Stimulated activated effector memory CD8-positive, alpha-beta T cell treated with anti-CD3 and anti-CD28 coated beads, Interleukin-12 subunit alpha, Interleukin-12 subunit beta, amount 100 ng/mL, for 72 hours (primary cell): ENCODE results near the gene PRR19.
"Not testable (repeated sequence)": the region's sequence is repeated elsewhere in the genome, so short reads cannot be mapped to it uniquely, and the experiment has no call there.

Experiments used
- ATAC-seq: fragments of 150-1000 bp; cut with Tn5 transposase; 2 replicates; pipeline ENCODE4 v1.10.0; 2021
- DNase-seq, 2 donors: peaks; one replicate each; pipeline ENCODE4 v3.0.0; 2021 to 2022; ENCODE audit warnings: low spot score in 2 of 2
- H3K27ac Mint-ChIP-seq: one replicate; pipeline ENCODE4 v1.8.0; 2022; ENCODE audit warnings: mild to moderate bottlenecking, mixed read lengths
- H3K36me3 Mint-ChIP-seq: one replicate; pipeline ENCODE4 v1.8.0; 2022; ENCODE audit warnings: mild to moderate bottlenecking, mixed read lengths
- H3K4me1 Mint-ChIP-seq: one replicate; pipeline ENCODE4 v1.8.0; 2022; ENCODE audit warnings: mixed read lengths
- H3K4me3 Mint-ChIP-seq: one replicate; pipeline ENCODE4 v1.8.0; 2022; ENCODE audit warnings: mild to moderate bottlenecking, mixed read lengths
- H3K9me3 Mint-ChIP-seq: one replicate; pipeline ENCODE4 v1.8.0; 2022; ENCODE audit warnings: mixed read lengths

Gene PRR19

DNA sequence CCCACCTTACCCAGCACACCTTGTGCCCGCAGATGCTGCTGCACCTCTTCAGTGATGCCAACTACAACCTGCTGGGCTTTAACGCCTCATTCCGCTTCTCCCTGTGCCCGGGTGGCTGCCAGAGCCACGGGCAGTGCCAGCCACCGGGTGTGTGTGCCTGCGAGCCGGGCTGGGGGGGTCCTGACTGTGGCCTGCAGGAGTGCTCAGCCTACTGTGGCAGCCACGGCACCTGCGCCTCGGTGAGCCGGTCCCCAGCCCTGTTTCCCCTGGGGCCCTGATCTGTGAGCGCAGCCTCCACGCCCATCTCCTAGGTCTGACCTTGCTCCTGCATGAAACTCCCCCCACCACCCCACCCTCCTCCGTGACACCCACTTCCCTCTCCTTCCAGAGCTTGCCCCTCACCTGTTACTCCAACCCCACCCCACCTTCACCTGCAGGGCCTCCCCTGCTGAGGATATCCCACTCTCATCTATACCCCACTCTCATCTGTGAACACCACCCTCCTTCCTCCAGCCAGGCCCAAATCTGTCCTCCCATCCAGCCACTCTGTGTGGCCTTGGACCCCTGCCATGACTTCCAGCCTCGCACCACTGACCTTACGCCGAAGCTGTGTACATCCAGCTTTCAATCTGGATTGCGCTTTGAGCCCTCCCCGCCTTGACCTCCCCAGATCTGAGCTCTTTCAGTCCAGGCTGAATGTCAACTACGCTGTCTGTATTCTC, 32.2 kb downstream of the PRR19 start:
- Mint-ChIP-seq H3K27ac (peak overlapping the region; percentile 21), H3K4me1 (peaks cover under 1% of the 10 kb centered on the region), H3K9me3 (no peaks in the 10 kb centered on the region), H3K36me3 (peaks cover 9% of the 10 kb centered on the region), H3K4me3 (no peak overlapping the region)
- ATAC-seq: no peak
- no peak for DNase-seq

- H3K4me3 Mint-ChIP-seq: no peak overlapping the region
- peaks cover 9% of the 10 kb centered on the region for H3K36me3 Mint-ChIP-seq
- DNase-seq: no peak
- no peaks in the 10 kb centered on the region for H3K4me1 Mint-ChIP-seq
- no peak for ATAC-seq
- H3K27ac Mint-ChIP-seq: no peak overlapping the region
- H3K9me3 Mint-ChIP-seq: no peaks in the 10 kb centered on the region
Measured at GRCh38 chr19:42334697-42335373, 32.9 kb downstream of the PRR19 start.

DNA sequence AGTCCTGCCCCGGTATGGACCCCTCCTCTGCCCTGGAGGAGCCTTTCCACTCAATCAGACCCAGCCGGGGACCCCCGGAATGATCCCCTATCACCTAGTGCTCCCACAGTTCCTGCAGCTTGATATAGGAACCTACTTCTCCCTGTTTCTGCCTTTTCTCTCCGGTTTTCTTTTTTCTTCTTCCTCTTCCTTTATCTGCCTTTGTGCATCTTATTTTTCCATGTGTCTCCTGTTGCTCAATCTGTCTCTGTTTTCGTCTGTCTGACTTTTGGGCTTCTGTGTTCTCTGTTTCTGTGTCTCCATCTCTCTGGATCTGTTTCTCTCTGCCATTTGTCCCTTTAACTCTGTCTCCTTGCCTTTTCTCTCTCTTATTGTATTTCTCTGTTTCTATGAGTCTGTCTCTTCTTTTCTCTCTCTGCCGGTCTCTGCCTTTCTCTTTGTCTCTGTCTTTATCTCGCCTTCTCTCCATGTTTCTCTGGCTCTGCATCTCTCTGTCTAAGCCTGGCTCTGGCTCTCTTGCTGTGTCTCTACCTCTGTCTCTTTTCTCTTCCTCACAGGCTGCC, 33.5 kb downstream of the PRR19 start:
- ATAC-seq: no peak
- Mint-ChIP-seq H3K9me3 (no peaks in the 10 kb centered on the region), H3K27ac (no peak overlapping the region), H3K36me3 (peaks cover 9% of the 10 kb centered on the region), H3K4me1 (no peaks in the 10 kb centered on the region), H3K4me3 (no peak overlapping the region)
- DNase-seq: no peak

- Mint-ChIP-seq H3K36me3 (peaks cover 9% of the 10 kb centered on the region), H3K27ac (no peak overlapping the region), H3K4me3 (no peak overlapping the region), H3K9me3 (no peaks in the 10 kb centered on the region), H3K4me1 (no peaks in the 10 kb centered on the region)
- DNase-seq (no peak), ATAC-seq (no peak)
Measured at GRCh38 chr19:42335971-42336370, 34.0 kb downstream of the PRR19 start.

GRCh38 chr19:42339126-42339860, 37.4 kb downstream of the PRR19 start:
- peaks cover 20% of the 10 kb centered on the region for H3K36me3 Mint-ChIP-seq
- not testable (repeated sequence) for ATAC-seq

DNA sequence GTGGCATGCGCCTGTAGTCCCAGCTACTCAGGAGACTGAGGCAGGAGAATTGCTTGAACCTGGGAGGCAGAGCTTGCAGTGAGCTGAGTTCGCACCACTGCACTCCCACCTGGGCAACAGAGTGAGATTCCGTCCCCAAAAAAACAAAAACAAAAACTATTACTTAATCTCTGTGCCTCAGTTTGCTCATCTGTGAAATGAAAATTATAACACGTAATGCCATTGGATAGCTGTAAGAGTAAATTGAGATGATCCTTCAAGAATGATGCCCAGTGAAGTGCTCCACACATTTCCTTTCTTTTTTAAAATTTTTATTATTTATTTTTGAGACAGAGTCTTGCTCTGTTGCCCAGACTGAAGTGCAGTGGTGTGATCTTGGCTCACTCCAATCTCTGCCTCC, 38.0 kb downstream of the PRR19 start:
- not testable (repeated sequence) for H3K4me1 Mint-ChIP-seq, ATAC-seq, H3K9me3 Mint-ChIP-seq, H3K4me3 Mint-ChIP-seq, H3K27ac Mint-ChIP-seq, DNase-seq
- H3K36me3 Mint-ChIP-seq: peaks cover 23% of the 10 kb centered on the region

More at GRCh38 chr19:42339126-42339860, 37.4 kb downstream of the PRR19 start:
- not testable (repeated sequence) for H3K4me1 Mint-ChIP-seq, H3K9me3 Mint-ChIP-seq, H3K4me3 Mint-ChIP-seq, H3K27ac Mint-ChIP-seq, DNase-seq

DNA sequence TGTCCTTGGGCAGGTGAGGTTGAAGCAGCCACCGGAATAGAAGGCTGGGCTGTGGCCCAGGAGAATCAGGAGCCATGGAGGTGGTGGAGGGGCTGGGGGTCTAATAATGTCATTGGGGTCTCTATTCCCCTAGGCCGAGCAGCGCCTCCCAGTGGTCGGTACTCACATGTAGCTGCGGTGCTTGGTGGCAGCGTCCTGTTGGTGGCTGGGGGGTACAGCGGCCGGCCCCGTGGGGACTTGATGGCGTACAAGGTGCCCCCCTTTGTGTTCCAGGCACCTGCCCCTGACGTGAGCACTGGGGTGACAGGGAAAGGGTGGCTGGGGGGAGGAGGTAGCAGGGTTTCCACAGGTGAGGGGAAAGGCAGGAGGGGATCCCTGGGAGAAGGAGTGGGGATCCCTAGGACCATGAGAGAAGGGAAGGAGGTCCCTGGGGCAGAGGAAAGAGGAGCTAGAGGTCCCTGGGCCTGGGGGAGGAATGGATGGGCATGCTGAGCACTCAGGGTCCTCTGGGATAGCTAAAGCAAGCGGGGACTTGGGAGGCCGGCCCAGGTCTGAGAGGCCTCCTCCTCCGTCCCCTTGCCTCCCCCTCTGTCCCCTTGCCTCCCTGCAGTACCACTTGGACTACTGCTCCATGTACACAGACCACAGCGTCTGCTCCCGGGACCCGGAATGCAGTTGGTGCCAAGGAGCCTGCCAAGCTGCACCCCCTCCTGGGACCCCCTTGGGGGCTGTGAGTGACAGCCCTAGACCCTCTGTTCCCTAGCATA, 41.6 kb downstream of the PRR19 start:
- no peak overlapping the region for H3K27ac Mint-ChIP-seq
- ATAC-seq (peak; percentile 37), DNase-seq (no peak)
- H3K4me1 Mint-ChIP-seq: no peaks in the 10 kb centered on the region
- H3K9me3 Mint-ChIP-seq: no peaks in the 10 kb centered on the region
- no peak overlapping the region for H3K4me3 Mint-ChIP-seq
- H3K36me3 Mint-ChIP-seq: peaks cover 18% of the 10 kb centered on the region

DNA sequence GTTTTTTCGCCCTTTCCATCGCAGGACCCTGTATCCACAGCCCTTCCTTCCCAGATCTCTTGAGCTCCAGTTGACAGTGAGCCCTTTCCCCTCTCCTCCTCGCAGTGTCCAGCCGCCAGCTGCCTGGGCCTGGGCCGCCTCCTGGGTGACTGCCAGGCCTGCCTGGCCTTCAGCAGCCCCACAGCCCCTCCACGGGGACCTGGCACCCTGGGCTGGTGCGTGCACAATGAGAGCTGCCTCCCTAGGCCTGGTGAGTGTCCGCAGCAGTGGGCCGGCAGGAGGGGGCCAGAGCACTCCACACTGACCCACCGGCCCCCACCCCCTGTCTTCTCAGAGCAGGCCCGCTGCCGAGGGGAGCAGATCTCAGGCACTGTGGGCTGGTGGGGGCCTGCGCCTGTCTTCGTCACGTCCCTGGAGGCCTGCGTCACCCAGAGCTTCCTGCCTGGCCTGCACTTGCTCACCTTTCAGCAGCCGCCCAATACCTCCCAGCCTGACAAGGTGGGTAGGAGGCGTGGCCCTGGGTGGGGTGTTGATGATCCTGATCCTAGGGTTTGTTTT, 42.5 kb downstream of the PRR19 start:
- H3K27ac Mint-ChIP-seq: no peak overlapping the region
- DNase-seq (no peak), ATAC-seq (no peak)
- no peaks in the 10 kb centered on the region for H3K9me3 Mint-ChIP-seq
- H3K4me3 Mint-ChIP-seq: no peak overlapping the region
- no peaks in the 10 kb centered on the region for H3K4me1 Mint-ChIP-seq
- peaks cover 16% of the 10 kb centered on the region for H3K36me3 Mint-ChIP-seq

DNA sequence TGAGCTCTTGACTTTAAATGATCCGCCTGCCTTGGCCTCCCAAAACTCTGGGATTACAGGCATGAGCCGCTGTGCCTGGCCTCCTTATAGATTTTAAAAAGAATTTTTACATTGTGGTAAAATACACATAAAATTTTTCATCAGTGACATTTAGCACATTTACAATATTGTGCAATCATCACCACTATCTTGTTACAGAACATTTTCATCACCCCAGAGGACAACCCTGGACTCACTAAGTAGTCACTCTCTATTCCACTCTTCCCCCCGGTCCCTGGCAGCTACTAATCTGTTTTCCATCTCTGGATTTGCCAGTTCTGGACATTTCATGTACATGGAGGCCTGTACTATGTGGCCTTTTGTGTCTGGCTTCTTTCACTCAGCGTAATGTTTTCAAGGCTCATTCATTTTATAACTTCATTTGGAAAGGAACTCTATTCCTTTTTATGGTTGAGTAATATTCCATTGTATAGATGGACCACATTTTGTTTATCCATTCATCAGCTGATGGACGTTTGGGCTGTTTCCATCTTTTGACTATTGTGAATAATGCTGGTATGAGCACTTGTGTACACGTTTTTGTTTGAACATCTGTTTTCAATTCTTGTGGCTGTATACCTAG, 43.4 kb downstream of the PRR19 start:
- ATAC-seq (no peak), DNase-seq (no peak)
- Mint-ChIP-seq H3K9me3 (no peaks in the 10 kb centered on the region), H3K36me3 (peaks cover 16% of the 10 kb centered on the region), H3K4me3 (no peak overlapping the region), H3K4me1 (no peaks in the 10 kb centered on the region), H3K27ac (no peak overlapping the region)

DNA sequence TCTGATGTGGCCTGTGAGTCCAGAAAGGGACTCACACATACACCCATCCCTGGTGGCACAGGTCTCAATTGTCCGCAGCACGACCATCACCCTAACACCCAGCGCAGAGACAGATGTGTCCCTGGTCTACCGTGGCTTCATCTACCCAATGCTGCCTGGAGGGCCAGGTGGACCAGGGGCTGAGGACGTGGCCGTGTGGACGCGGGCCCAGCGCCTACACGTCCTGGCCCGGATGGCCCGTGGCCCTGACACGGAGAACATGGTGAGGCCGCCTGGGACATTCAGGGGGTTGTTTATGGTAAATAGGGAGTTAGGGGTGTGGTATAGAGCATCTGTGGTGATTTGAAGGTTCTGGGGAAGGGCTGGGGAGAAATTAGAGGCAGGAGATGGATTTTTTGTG, 46.3 kb downstream of the PRR19 start:
- DNase-seq: no peak
- no peak overlapping the region for H3K27ac Mint-ChIP-seq
- peaks cover 6% of the 10 kb centered on the region for H3K4me1 Mint-ChIP-seq
- no peaks in the 10 kb centered on the region for H3K9me3 Mint-ChIP-seq
- H3K36me3 Mint-ChIP-seq: peaks cover 9% of the 10 kb centered on the region
- no peak for ATAC-seq
- H3K4me3 Mint-ChIP-seq: no peak overlapping the region

GRCh38 chr19:42349378-42350107, 47.6 kb downstream of the PRR19 start:
- Mint-ChIP-seq H3K27ac (no peak overlapping the region), H3K36me3 (peaks cover 11% of the 10 kb centered on the region), H3K9me3 (no peaks in the 10 kb centered on the region), H3K4me3 (no peak overlapping the region), H3K4me1 (peaks cover 6% of the 10 kb centered on the region)
- DNase-seq (no peak), ATAC-seq (no peak)

DNA sequence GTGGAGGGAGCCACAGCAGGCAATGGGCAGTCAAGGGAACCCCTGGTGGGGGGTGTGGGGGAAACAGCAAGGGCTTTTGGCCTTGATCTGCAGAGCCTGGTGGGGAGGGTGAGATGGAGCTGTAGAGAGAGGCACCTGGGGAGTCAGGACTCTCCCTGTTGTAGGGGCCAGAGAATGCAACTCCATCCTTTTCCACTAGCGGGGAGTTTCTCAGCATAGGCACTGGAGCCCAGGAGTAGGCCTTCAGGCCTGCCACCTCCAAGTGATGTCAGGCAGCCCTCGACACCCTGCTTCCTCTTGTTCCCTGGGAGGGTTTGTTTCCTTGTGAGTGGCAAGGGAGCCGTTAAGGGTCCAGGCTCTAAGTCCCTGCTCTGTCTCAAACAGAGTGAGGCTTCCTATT, 48.5 kb downstream of the PRR19 start:
- ATAC-seq: no peak
- Mint-ChIP-seq H3K4me3 (no peak overlapping the region), H3K27ac (no peak overlapping the region), H3K4me1 (peaks cover 6% of the 10 kb centered on the region), H3K9me3 (no peaks in the 10 kb centered on the region), H3K36me3 (peaks cover 6% of the 10 kb centered on the region)
- DNase-seq: no peak

GRCh38 chr19:42351079-42351735, 49.3 kb downstream of the PRR19 start:
- H3K4me1 Mint-ChIP-seq: peaks cover 6% of the 10 kb centered on the region
- DNase-seq: no peak
- peak overlapping the region; percentile 13 for H3K27ac Mint-ChIP-seq
- no peak for ATAC-seq
- no peaks in the 10 kb centered on the region for H3K9me3 Mint-ChIP-seq
- peaks cover 6% of the 10 kb centered on the region for H3K36me3 Mint-ChIP-seq
- no peak overlapping the region for H3K4me3 Mint-ChIP-seq
